ENCODE results near the gene IQCE.

Gene IQCE

DNA sequence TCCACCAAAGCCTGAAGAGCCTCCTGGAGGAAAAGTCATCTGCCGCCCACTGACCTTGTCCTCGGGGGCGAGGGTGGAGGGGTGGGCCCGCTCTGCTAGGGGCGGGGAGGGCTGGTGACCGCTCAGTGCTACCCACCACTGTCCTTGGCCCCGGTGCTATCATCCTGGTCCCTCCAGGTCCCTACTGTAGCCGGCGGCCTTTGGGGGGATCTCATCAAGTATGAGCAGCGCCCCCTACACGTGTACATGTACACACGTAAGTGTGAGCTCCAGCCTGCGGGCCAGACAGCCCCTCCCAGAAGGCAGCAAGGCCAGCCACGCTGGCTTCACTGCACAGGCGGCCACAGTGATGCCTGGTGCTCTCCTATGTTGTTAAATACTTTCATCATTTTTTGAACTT lies 92.6 kb downstream of the IQCE start:
- no peaks in the 10 kb centered on the region for H3K9me3 ChIP-seq (replicated peaks in 1 of 11)
- H3K4me2 ChIP-seq: peak overlapping the region in 8 of 11 experiments; percentile 39 to 68 (median 62); a peak in 11 of 22 replicates
- H3K36me3 ChIP-seq: peaks cover 84 to 99% (median 95%) of the 10 kb centered on the region in 11 experiments
- H3K27ac ChIP-seq: 0 out of 22 replicates have a peak overlapping the region, but pooled peaks of 1 of the 11 experiments have one; percentile 22
- no peak overlapping the region for H3K4me3 ChIP-seq
- TF ChIP-seq Cebpa-rat (IDR thresholded peaks at IDR 0.05): no peak
- H3K9ac ChIP-seq: no peak overlapping the region; a peak in 1 of 22 replicates
- peaks cover 32 to 98% (median 68%) of the 10 kb centered on the region in 11 experiments; a peak in 20 of 22 replicates for H4K20me1 ChIP-seq
- no peaks in the 10 kb centered on the region for H3K27me3 ChIP-seq
- peaks cover 31 to 70% (median 64%) of the 10 kb centered on the region in 10 experiments for H3K4me1 ChIP-seq

DNA sequence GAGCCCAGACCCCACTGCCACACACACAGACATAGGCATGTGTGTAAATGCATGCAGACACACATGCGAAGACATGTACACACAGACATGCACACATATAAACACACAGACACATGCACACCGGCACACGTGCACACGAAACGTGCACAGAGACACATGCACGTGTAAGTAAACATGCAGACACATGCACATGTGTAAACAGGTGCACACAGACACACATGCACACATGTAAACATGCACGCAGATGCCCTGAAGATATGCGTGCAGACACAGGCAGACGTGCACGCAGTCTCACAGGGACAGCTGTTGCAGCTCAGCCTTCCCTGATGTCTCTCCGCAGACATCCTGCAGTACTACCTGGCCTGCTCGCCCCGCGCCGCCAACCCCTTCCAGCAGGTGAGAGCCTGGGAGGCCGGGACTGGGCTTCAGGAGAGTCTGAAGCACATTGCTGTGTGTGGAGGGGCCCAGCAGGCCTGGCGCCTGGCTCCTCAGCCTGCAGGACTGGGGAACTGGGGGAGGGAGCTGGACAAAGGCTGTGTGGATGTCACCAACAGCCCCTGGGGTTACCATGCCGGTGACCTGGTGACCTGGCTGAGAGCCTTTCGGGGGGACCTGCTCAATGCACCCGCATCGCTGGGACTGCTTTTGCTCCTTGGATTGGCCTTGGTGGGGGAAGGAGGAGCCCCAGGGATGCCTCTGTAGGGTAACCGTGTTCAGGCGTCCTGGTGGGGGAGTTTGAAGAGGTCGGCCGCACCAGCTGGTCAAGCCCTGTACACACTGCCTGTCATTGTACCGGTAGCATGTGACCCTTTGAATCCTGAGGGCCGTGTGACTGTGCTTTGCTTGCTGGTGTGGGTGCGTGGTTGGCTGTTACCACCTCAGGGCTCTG lies 93.3 kb downstream of the IQCE start:
- H3K9me3 ChIP-seq (replicated peaks in 1 of 11): no peaks in the 10 kb centered on the region
- H3K9ac ChIP-seq: peak overlapping the region in 6 of 11 experiments; percentile 22 to 51 (median 40); a peak in 9 of 22 replicates
- H3K4me2 ChIP-seq: peak overlapping the region in 9 of 11 experiments; percentile 39 to 68 (median 62); a peak in 17 of 22 replicates
- no peaks in the 10 kb centered on the region for H3K27me3 ChIP-seq
- no peak for TF ChIP-seq Cebpa-rat (IDR thresholded peaks at IDR 0.05)
- H3K36me3 ChIP-seq: peaks cover 91 to 100% (median 97%) of the 10 kb centered on the region in 11 experiments
- peaks cover 31 to 99% (median 68%) of the 10 kb centered on the region in 11 experiments; a peak in 21 of 22 replicates for H4K20me1 ChIP-seq
- no peak overlapping the region for H3K4me3 ChIP-seq
- peak overlapping the region in 4 of 11 experiments; percentile 4 to 38 (median 16); a peak in 3 of 22 replicates for H3K27ac ChIP-seq
- H3K4me1 ChIP-seq: peaks cover 26 to 63% (median 58%) of the 10 kb centered on the region in 10 experiments

GRCh38 chr7:2652736-2653060 lies 93.9 kb downstream of the IQCE start:
- H3K36me3 ChIP-seq: peaks cover 91 to 100% (median 97%) of the 10 kb centered on the region in 11 experiments
- peak overlapping the region in 9 of 11 experiments; percentile 39 to 68 (median 62); a peak in 17 of 22 replicates for H3K4me2 ChIP-seq
- TF ChIP-seq Cebpa-rat (IDR thresholded peaks at IDR 0.05): no peak
- H3K4me1 ChIP-seq: peaks cover 20 to 59% (median 52%) of the 10 kb centered on the region in 10 experiments
- H3K9ac ChIP-seq: peak overlapping the region in 6 of 11 experiments; percentile 22 to 51 (median 40); a peak in 10 of 22 replicates
- H3K27me3 ChIP-seq: no peaks in the 10 kb centered on the region
- peak overlapping the region in 5 of 11 experiments; percentile 4 to 38 (median 19); a peak in 3 of 22 replicates for H3K27ac ChIP-seq
- H3K4me3 ChIP-seq: no peak overlapping the region
- no peaks in the 10 kb centered on the region for H3K9me3 ChIP-seq (replicated peaks in 1 of 11)
- H4K20me1 ChIP-seq: peaks cover 31 to 99% (median 68%) of the 10 kb centered on the region in 11 experiments; a peak in 21 of 22 replicates

DNA sequence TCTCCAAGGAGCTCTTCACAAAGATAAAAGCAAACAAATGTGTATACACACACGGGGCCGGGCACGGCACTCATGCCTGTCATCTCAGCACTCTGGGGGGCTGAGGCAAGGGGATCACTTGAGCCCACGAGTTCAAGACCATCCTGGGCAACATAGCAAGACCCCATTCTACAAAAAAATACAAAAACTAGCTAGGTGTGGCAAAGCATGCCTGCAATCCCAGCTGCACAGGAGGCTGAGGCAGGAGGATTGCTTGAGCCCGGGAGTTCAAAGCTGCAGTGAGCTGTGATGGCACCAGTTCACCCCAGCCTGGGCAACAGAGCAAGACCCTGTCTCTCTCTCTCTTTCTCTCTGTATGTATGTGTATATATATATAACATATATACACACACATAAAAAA lies 95.3 kb downstream of the IQCE start:
- Histone ChIP-seq H4K20me1 (peaks cover 41 to 99% (median 71%) of the 10 kb centered on the region in 11 experiments; a peak in 21 of 22 replicates), H3K4me2 (no peak overlapping the region), H3K36me3 (peaks cover 93 to 100% (median 98%) of the 10 kb centered on the region in 11 experiments), H3K9ac (no peak overlapping the region), H3K27ac (no peak overlapping the region), H3K9me3 (replicated peaks in 1 of 11) (no peaks in the 10 kb centered on the region), H3K4me3 (no peak overlapping the region), H3K27me3 (no peaks in the 10 kb centered on the region), H3K4me1 (peaks cover 10 to 60% (median 52%) of the 10 kb centered on the region in 10 experiments; a peak in 19 of 20 replicates)
- TF ChIP-seq Cebpa-rat (IDR thresholded peaks at IDR 0.05): no peak

- Histone ChIP-seq H3K27me3 (no peaks in the 10 kb centered on the region), H3K4me3 (no peak overlapping the region), H4K20me1 (peaks cover 48 to 99% (median 69%) of the 10 kb centered on the region in 11 experiments; a peak in 21 of 22 replicates), H3K9ac (no peak overlapping the region), H3K4me1 (peaks cover 0 to 59% (median 51%) of the 10 kb centered on the region in 10 experiments; a peak in 18 of 20 replicates), H3K4me2 (no peak overlapping the region), H3K9me3 (replicated peaks in 1 of 11) (no peaks in the 10 kb centered on the region), H3K27ac (no peak overlapping the region; a peak in 1 of 22 replicates), H3K36me3 (peaks cover 74 to 98% (median 96%) of the 10 kb centered on the region in 11 experiments)
- TF ChIP-seq Cebpa-rat (IDR thresholded peaks at IDR 0.05): no peak
These were observed 97.3 kb downstream of the IQCE start for GRCh38 chr7:2655870-2656614.

DNA sequence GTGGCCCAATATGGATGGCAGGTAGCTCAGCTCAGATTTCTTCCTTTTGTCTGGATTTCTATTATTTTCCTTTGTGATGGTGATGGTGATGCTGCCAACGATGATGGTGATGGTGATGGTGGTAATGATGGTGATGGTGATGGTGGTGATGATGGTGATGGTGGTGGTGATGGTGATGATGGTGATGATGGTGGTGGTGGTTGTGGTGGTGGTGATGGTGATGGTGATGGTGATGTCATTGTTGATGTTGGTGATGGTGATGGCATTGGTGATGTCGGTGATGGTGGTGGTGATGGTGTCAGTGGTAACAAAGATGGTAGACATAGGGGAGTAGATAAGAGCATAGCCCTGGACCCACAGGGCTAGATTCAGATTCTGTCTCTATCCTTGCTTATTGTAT lies 98.4 kb downstream of the IQCE start:
- H3K36me3 ChIP-seq: peaks cover 75 to 98% (median 96%) of the 10 kb centered on the region in 11 experiments
- peaks cover 0 to 57% (median 49%) of the 10 kb centered on the region in 10 experiments; a peak in 17 of 20 replicates for H3K4me1 ChIP-seq
- peaks cover 53 to 99% (median 72%) of the 10 kb centered on the region in 11 experiments; a peak in 21 of 22 replicates for H4K20me1 ChIP-seq
- H3K4me2 ChIP-seq: no peak overlapping the region
- no peak overlapping the region for H3K9ac ChIP-seq
- no peak for TF ChIP-seq Cebpa-rat (IDR thresholded peaks at IDR 0.05)
- no peaks in the 10 kb centered on the region for H3K27me3 ChIP-seq
- H3K4me3 ChIP-seq: no peak overlapping the region
- H3K27ac ChIP-seq: no peak overlapping the region
- H3K9me3 ChIP-seq (replicated peaks in 1 of 11): no peaks in the 10 kb centered on the region

GRCh38 chr7:2657920-2658671 lies 99.3 kb downstream of the IQCE start:
- Histone ChIP-seq H3K4me2 (peak overlapping the region in 1 of 11 experiments; percentile 16; a peak in 1 of 22 replicates), H3K9ac (peak overlapping the region in 3 of 11 experiments; percentile 4 to 13 (median 7); a peak in 2 of 22 replicates), H3K27me3 (no peaks in the 10 kb centered on the region), H3K4me1 (peaks cover 0 to 57% (median 48%) of the 10 kb centered on the region in 10 experiments; a peak in 16 of 20 replicates), H3K4me3 (no peak overlapping the region), H3K27ac (no peak overlapping the region), H3K36me3 (peaks cover 77 to 98% (median 96%) of the 10 kb centered on the region in 11 experiments), H3K9me3 (replicated peaks in 1 of 11) (no peaks in the 10 kb centered on the region), H4K20me1 (peaks cover 55 to 99% (median 72%) of the 10 kb centered on the region in 11 experiments; a peak in 21 of 22 replicates)
- TF ChIP-seq Cebpa-rat (IDR thresholded peaks at IDR 0.05): no peak

DNA sequence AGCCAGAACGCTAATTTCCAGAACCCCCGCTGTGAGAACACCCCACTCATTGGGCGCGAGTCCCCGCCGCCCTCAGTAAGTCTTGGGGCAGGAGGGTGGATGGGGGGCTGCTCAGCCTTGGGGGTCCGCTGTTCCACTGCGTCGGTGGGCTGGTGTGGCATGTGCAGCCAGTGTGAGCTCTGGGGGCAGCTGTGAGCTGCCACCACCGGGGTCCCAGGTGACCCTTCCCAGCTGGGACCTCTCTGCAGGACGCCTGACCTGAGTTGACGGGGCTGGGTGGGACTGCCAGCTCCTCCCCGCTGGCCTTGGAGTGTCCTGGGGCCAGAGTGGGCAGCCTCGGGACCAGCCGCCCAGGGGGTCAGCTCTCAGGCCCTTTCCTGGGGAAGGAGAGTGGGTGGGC lies 100.2 kb downstream of the IQCE start:
- Histone ChIP-seq H3K9ac (peak overlapping the region in 3 of 11 experiments; percentile 22 to 47 (median 38); a peak in 2 of 22 replicates), H3K9me3 (replicated peaks in 1 of 11) (no peaks in the 10 kb centered on the region), H3K4me1 (peaks cover 3 to 64% (median 49%) of the 10 kb centered on the region in 10 experiments; a peak in 16 of 20 replicates), H3K27me3 (no peaks in the 10 kb centered on the region), H3K27ac (0 out of 22 replicates have a peak overlapping the region, but pooled peaks of 1 of the 11 experiments have one; percentile 8), H3K4me2 (peak overlapping the region in 5 of 11 experiments; percentile 16 to 54 (median 46); a peak in 5 of 22 replicates), H3K4me3 (no peak overlapping the region), H3K36me3 (peaks cover 69 to 98% (median 94%) of the 10 kb centered on the region in 11 experiments), H4K20me1 (peaks cover 61 to 99% (median 78%) of the 10 kb centered on the region in 11 experiments; a peak in 21 of 22 replicates)
- no peak for TF ChIP-seq Cebpa-rat (IDR thresholded peaks at IDR 0.05)

Data from BLaER1 treated with 17β-estradiol and CSF1 and Interleukin-3, amounts not matched to agents 10 nM and 100 nM (cell line).